HuH-7.5 (cell line): ENCODE measurements around the gene BCKDHB.
"Not testable (repeated sequence)": the region's sequence is repeated elsewhere in the genome, so short reads cannot be mapped to it uniquely, and the experiment has no call there.

Source experiments
- DNase-seq: peaks from one replicate; pipeline ENCODE4 v3.0.0; 2011; ENCODE audit warnings: low spot score

BCKDHB gene

DNA sequence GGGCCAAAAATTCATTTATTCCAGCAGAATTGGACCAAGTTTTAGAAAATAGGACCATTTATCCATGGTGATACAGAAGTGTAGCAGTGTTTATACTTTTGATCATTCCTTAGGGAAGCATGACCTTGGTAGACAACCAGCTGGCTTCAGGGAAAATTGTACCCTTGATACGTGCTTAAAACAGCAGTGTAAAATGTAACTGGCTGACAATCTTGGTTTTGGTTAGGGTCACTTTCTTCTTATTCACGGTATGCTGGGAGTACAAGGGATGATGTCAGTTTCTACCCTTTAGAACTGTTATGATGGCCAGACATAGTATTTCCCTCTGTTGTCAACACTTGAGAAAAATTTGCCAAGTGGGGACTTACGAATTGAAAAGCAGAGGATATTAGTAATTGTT, 157.1 kb downstream of the BCKDHB start:
- no peak for DNase-seq

DNA sequence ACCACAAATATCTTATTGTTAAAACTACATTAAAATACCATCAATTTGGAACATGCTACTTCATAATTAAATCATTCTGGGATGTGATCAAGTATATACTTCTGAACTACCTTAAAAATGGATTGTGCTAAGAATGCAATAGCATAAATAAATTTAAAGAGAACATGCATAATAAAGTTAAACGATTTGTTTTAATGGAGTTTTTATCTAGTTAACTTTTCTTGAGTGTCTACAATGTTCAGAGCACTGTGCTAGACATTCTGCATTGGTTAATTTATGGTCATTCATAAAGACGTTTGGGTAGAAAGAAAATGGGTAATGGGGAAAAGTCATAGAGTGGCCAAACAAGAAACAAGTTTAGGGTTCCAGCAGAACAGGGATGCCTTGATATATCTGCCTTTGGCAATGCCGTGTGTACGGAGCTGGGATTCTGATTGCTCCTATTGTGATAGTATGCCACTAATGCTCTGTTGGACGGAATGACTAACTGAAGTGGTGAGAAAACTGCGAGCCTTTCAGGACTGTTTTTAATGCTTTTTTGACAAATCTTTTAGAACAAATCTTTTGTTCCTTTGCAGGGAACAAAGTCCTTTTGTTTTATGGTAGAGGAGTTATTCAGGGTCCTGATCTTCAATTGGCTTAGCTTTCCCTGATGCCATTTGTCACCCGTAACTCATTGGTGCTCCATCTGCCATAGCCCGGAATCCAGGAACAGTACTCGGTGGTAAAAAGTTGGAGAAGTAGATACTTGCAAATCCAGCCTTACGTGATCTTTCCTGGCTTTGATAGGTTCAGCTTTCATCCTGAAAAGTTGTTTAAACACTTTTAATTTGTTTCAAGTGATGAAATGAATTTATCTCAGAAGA, 162.6 kb downstream of the BCKDHB start:
- no peak for DNase-seq

DNA sequence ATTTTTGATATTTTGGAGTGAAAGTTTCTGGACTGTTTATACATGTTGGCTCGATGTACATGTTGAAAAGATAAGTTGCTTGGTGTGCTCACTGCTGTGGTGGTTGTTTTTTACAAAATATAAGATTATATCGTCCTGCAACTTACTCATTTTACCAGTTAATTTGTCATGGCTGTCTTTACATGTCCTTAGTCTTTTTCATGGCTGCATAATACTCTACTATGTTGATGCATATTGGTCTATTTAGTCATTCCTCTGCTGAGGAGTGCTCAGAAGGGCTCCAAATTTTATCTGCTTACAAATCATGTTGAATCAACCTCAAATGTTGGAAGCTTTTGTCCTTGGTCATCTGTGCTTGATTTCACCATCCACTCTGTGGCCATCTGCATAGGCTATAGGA, 164.6 kb downstream of the BCKDHB start:
- DNase-seq: no peak

DNA sequence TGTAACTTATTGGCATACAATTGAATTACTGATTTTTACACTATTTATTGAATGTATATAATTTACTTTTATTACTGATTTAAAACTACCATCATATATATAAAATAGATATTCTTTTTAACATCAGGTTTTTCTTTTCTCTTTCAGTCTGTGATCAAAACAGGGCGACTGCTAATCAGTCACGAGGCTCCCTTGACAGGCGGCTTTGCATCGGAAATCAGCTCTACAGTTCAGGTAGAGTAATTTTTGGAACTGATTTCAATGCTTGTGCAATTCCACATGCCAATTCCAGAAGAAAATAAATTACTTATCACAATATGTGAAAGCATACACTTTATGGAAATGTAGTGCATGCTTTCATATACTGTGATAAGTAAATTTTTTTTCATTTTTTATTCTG, 166.5 kb downstream of the BCKDHB start:
- DNase-seq: no peak

GRCh38 chr6:80276861-80277260, 170.4 kb downstream of the BCKDHB start:
- DNase-seq: no peak

GRCh38 chr6:80277501-80277900, 171.0 kb downstream of the BCKDHB start:
- no peak for DNase-seq

- DNase-seq: no peak
These were observed 174.0 kb downstream of the BCKDHB start for GRCh38 chr6:80280262-80281010.

- no peak for DNase-seq
These were observed 176.6 kb downstream of the BCKDHB start for GRCh38 chr6:80282913-80283554.

DNA sequence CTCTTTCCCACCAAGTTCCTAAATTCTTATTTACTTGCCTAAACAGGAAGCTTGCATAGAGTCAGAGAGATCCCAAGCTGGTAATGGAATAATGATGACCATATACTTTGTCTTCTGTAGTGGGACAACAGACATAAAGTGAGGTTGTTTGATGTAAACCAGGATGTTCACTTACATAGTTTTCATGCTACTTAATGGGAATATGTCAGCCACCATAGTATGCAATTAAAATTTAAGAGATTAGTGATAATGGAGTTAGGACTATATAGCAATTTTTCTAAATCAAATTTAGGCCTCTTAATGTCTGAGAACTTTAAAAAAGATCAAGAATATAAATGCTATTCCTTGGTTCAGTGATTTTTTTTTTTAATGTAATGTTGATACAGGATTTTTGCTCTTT, 180.6 kb downstream of the BCKDHB start:
- DNase-seq: no peak

GRCh38 chr6:80287607-80288006, 181.1 kb downstream of the BCKDHB start:
- no peak for DNase-seq

DNA sequence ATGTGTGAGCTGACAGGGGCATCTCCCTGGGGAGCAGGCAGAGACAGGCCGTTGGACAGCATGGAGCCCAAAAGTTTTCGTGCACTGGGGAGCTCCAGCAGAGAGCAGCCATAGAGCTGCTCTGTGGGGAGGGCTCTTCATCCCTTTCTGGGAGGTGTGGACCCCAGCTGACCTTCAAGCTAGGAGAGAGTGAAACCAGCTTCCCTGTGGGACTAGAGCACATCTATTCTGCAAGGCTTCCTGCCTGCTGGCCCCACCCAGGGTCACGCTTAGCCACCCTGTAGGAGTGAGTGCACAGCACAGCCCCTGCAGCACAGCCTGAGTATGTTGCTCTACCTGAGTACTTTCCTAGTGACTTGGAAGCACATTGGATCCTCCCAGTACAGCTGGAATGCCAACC, 183.3 kb downstream of the BCKDHB start:
- no peak for DNase-seq

- not testable (repeated sequence) for DNase-seq
These were observed 188.1 kb downstream of the BCKDHB start for GRCh38 chr6:80294531-80294930.

GRCh38 chr6:80302716-80303115, 196.2 kb downstream of the BCKDHB start:
- no peak for DNase-seq

- DNase-seq: no peak
These were observed 197.5 kb downstream of the BCKDHB start for GRCh38 chr6:80304014-80304413.

GRCh38 chr6:80314531-80314930, 208.1 kb downstream of the BCKDHB start:
- DNase-seq: no peak

DNA sequence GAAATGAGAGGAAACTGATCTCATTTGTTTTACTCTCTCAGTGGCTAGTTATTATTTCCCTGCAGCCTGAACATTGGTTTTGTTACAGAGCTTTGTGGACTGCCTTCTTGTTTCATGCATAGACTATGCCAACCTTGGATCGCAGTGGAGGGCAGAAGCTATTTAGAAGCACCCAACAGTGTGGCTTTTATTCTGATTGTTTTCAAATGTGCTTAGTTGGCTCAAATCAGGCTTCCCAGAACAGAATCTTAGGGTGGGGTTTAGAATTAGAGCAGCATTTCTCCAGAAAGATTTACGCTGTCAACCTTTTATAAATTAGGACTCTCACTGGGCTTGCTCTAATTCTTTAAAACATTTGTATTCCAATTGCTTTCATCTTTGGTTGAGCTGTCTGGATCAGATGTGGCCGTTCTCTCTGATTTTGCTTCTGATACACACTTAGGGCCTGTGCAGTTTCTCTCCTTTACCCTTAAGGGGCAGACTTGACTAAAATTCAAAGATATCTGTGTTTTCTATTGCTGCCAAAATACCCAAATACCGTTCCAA, 210.3 kb downstream of the BCKDHB start:
- DNase-seq: no peak

- DNase-seq: no peak
These were observed 212.7 kb downstream of the BCKDHB start for GRCh38 chr6:80319196-80319595.

- DNase-seq: no peak
These were observed 214.5 kb downstream of the BCKDHB start for GRCh38 chr6:80321011-80321410.

GRCh38 chr6:80325742-80326141, 219.3 kb downstream of the BCKDHB start:
- no peak for DNase-seq

GRCh38 chr6:80328652-80329051, 222.2 kb downstream of the BCKDHB start:
- DNase-seq: no peak

DNA sequence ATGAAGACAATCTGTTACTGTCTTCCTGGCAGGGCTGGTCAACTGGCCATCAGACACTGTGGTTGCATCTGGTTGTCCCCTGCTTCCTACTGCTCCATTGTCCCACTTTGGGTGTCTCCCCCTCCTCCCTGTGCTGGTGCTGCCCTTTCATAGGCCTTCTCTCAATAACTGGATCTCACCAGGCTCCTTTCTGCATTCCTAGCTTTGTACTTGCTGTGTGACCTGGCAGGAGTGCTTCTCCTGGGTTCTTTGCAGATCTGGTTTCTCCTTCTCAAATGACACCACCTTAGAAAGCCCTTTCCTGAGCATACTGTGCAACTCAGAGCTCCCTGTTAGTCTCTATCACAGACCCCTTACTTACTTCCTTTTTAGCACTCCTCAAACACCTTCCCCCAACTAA, 223.0 kb downstream of the BCKDHB start:
- DNase-seq: no peak

GRCh38 chr6:80330961-80331360, 224.5 kb downstream of the BCKDHB start:
- DNase-seq: no peak

GRCh38 chr6:80331522-80331921, 225.1 kb downstream of the BCKDHB start:
- DNase-seq: no peak
